GM21526 (cell line): ENCODE data around the gene ARL16.
"Not testable (repeated sequence)": the region's sequence is repeated elsewhere in the genome, so short reads cannot be mapped to it uniquely, and the experiment has no call there.

Experiments
- ATAC-seq: cut with Tn5 transposase; IDR thresholded peaks from one replicate; pipeline ENCODE4 v1.9.1; 2021; ENCODE audit warnings: moderate library complexity; ENCODE audit not compliant: unreplicated experiment, low FRiP score

The ARL16 gene

DNA sequence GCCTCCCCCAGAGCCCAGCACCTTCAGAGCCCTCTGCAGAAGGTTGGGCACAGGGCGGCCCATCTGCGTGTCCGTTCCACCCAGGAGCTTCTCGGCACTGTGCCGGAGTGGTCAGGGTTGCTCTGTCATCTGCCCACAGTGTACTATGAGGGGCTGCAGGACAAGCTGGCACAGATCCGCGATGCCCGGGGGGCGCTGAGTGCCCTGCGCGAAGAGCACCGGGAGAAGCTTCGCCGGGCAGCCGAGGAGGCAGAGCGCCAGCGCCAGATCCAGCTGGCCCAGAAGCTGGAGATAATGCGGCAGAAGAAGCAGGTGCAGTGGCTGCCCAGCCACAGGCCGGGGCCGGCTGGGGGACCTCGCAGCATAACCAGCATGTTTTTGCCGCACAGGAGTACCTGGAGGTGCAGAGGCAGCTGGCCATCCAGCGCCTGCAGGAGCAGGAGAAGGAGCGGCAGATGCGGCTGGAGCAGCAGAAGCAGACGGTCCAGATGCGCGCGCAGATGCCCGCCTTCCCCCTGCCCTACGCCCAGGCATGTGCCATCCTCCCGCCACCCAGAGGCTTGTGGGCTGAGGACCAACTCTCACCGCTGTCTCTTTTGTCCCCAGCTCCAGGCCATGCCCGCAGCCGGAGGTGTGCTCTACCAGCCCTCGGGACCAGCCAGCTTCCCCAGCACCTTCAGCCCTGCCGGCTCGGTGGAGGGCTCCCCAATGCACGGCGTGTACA lies 12.8 kb upstream of the ARL16 start:
- ATAC-seq = no peak

GRCh38 chr17:81695801-81696200 lies 12.2 kb upstream of the ARL16 start:
- no peak for ATAC-seq

DNA sequence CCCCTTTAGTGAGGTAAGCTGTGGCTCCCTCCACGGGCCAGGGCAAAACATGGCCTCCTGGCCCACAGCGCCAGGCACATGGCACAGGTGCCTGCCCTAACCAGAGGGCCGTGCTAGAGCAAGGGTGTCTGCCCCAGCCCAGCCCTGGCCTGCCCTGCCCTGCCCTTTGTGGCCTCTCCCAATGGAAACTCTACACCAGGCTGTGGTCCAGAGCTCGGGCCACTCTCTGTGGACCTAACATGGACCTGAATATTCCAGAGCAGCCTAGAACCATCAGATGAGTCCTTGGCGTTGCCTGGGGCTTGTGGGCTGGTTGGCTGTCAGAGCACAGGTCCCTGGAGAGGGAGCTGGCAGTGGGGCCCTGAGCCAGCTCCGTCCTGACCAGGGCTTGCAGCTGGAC lies 11.6 kb upstream of the ARL16 start:
- ATAC-seq = no peak

DNA sequence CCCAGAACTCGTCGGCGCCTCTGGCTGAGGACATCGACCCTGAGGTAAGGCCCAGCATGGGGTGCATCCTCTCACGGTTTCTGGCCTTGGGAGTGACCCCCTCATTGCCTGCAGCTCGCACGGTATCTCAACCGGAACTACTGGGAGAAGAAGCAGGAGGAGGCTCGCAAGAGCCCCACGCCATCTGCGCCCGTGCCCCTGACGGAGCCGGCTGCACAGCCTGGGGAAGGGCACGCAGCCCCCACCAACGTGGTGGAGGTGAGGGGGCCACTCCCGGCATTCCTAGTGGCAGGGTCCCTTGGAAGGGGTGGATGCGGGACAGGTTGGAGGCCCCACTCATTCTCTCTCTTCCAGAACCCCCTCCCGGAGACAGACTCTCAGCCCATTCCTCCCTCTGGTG lies 11.2 kb upstream of the ARL16 start:
- no peak for ATAC-seq

DNA sequence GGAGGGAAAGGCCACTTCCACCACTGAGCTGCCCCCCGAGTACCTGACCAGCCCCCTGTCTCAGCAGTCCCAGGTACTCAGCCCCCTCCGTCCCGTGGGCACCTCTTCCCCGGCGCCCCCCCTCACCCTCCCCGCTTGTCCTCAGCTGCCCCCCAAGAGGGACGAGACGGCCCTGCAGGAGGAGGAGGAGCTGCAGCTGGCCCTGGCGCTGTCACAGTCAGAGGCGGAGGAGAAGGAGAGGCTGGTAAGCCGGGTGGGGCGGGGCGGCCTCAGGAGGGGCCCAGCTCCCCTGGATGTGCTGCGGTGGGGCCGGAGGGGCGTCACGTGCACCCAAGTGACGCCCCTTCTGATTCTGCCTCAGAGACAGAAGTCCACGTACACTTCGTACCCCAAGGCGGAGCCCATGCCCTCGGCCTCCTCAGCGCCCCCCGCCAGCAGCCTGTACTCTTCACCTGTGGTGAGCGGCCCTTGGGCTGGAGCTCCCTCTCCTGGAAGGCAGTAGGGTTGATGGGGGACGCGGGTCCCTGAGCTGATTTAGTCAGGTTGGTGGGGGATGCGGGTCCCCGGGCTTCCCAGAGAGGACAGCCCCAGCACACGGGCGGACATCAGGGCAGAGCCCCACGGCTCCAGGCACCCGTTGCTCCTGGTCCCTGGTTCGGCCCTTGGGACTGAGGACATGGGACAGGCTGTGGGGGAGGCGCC lies 10.1 kb upstream of the ARL16 start:
- no peak for ATAC-seq

- no peak for ATAC-seq
Observed at GRCh38 chr17:81691608-81692007, 8.0 kb upstream of the ARL16 start.

DNA sequence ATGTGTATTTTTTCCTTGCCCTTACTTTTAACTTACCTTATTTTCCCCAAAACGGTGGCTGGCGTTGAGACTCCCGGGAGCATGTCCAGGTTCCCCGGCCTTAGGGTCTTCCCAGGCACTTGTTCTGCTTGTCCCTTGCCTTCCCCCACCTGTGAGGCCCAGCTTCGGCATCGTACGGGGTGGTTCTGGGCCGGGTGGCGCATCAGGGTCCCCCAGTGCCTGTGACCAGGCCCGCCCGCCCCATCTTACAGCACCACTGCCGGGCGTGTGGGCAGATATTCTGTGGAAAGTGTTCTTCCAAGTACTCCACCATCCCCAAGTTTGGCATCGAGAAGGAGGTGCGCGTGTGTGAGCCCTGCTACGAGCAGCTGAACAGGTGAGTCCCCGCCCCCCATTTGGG lies 7.6 kb upstream of the ARL16 start:
- no peak for ATAC-seq

- ATAC-seq = no peak
Observed at GRCh38 chr17:81690549-81690948, 7.0 kb upstream of the ARL16 start.

GRCh38 chr17:81690066-81690465 lies 6.5 kb upstream of the ARL16 start:
- ATAC-seq = no peak

DNA sequence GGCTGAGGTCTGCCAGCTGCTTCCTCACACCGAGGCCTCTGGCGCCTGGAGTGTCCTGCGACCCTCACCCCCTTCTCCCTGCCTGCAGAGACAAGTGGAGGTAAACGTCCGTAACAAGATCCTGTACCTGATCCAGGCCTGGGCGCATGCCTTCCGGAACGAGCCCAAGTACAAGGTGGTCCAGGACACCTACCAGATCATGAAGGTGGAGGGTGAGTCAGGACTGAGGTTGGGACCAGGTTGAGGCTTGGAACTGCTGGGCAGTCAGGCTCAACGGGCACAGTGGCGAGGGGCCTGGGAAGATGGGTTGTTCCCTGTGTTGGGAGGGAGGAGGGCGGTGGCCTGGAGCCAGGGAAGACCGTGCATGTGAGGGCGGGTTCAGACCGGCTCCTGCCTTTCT lies 5.0 kb upstream of the ARL16 start:
- ATAC-seq = no peak

- no peak for ATAC-seq
Observed at GRCh38 chr17:81687770-81688541, 4.4 kb upstream of the ARL16 start.

- no peak for ATAC-seq
Observed at GRCh38 chr17:81686614-81687013, 3.0 kb upstream of the ARL16 start.

GRCh38 chr17:81685108-81685507 lies 1.5 kb upstream of the ARL16 start:
- no peak for ATAC-seq

GRCh38 chr17:81684442-81684911 lies 880 bp upstream of the ARL16 start:
- no peak for ATAC-seq

- peak; percentile 10 for ATAC-seq
Observed at GRCh38 chr17:81683208-81683583, 401 bp downstream of the ARL16 start.

- ATAC-seq = no peak
Observed at GRCh38 chr17:81682565-81683207, 911 bp downstream of the ARL16 start.

DNA sequence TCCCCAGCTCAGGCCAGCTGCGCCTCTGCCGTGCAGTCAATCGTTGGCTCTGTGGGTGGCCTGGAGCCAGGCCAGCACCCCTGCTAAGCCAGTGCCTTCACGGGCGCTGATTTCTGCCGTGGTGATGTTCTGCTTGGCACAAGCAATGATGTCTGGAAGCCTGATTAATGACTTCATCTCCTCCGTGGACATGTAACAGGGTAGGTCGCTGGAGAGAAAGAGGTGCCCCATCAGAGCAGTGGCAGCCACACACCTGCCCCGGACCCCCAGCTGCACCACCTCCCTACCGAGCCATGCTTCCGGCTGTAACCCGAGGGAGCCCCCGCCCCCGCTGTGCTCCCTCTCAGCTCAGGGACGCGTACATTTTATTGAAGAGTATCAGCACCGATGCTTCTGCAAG lies 1.9 kb downstream of the ARL16 start:
- no peak for ATAC-seq

DNA sequence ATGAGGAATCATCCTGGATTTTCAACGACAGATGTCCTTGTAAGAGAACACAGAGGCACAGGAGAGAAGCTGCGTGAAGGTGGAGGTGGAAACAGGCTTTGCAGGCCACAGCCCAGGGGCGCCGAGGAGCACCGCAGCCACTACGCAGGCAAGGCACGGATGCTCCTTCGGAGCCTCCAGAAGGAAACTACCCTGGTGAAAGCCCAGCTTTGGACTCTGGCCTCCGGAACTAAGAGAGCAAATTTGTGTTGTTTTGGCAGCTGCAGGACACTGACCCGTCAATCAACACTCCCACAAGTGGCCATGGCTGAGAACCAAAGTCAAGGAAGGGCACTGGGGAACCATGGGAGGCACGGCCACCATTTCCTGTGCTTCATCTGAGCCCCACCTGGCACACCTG lies 3.4 kb downstream of the ARL16 start:
- ATAC-seq = no peak

DNA sequence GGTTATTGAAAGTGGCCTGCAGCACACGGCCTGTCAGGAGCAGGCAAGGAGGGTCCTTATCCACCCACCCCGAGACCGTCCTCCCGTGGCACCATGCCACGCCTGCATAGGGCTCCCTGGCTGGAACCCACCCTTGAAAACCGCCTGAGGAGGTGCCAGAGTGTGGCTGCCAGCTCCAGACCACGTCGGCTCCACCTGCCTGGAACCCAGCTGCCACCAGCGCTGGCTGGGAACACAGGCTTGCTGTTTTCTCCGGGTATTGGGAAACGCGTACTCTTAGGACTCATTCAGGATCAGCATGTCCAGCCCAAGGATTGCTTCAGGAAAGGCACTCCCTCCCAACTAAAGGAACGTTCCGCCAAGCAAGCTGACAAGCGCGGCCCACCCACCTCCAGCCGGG lies 6.7 kb downstream of the ARL16 start:
- no peak for ATAC-seq

GRCh38 chr17:81675515-81676221 lies 7.9 kb downstream of the ARL16 start:
- ATAC-seq = not testable (repeated sequence)
